Activated CD4-positive, alpha-beta T cell treated with anti-CD3 and anti-CD28 coated beads, Interleukin-2, amount 10 ng/mL, durations not matched to agents 24 days and 14 days (primary cell): ENCODE measurements around the gene NRG3. TPM values are rescaled to one million over a fixed set of nuclear protein-coding genes. Genes with fewer than 3 reads are reported as not detected.
"Not testable (repeated sequence)": the region's sequence is repeated elsewhere in the genome, so short reads cannot be mapped to it uniquely, and the experiment has no call there.

Experiments used
- DNase-seq: peaks from one replicate; pipeline ENCODE4 v3.0.0; 2022
- H3K27ac Mint-ChIP-seq: one replicate; pipeline ENCODE4 v1.8.0; 2022; ENCODE audit warnings: mild to moderate bottlenecking, mixed read lengths
- H3K27me3 Mint-ChIP-seq: one replicate; pipeline ENCODE4 v1.8.0; 2022; ENCODE audit warnings: mixed read lengths
- H3K36me3 Mint-ChIP-seq: one replicate; pipeline ENCODE4 v1.8.0; 2022; ENCODE audit warnings: low read depth, mild to moderate bottlenecking, mixed read lengths
- H3K4me1 Mint-ChIP-seq: one replicate; pipeline ENCODE4 v1.8.0; 2021; ENCODE audit warnings: mixed read lengths
- H3K4me3 Mint-ChIP-seq: one replicate; pipeline ENCODE4 v1.8.0; 2022; ENCODE audit warnings: mild to moderate bottlenecking, moderate library complexity, mixed read lengths
- H3K9me3 Mint-ChIP-seq: one replicate; pipeline ENCODE4 v1.8.0; 2021; ENCODE audit warnings: mixed read lengths
- intact Hi-C: fragments of 100-400 bp; cut with micrococcal nuclease; formaldehyde crosslinking; loops from one replicate; pipeline ENCODE4 v1.15.1; 2023
- total RNA-seq: library from RNA; stranded (reverse); gene quantifications from 2 replicates; pipeline ENCODE4 v1.2.3, GENCODE V29; 2022

Gene NRG3
- total RNA-seq, 1 donor from 2014 or later, result not detected

GRCh38 chr10:82982110-82982608, 1107.2 kb downstream of the NRG3 start:
- intact Hi-C loops, result no loop called here
- Mint-ChIP-seq H3K9me3 (no peaks in the 10 kb centered on the region), H3K27ac (no peak overlapping the region), H3K36me3 (no peaks in the 10 kb centered on the region), H3K27me3 (no peaks in the 10 kb centered on the region), H3K4me1 (no peaks in the 10 kb centered on the region), H3K4me3 (no peak overlapping the region)
- DNase-seq, result no peak

GRCh38 chr10:82986216-82986615, 1111.2 kb downstream of the NRG3 start:
- intact Hi-C loops, result no loop called here
- H3K4me1 Mint-ChIP-seq, result no peaks in the 10 kb centered on the region
- no peak for DNase-seq
- no peaks in the 10 kb centered on the region for H3K36me3 Mint-ChIP-seq
- no peak overlapping the region for H3K4me3 Mint-ChIP-seq
- no peaks in the 10 kb centered on the region for H3K27me3 Mint-ChIP-seq
- no peak overlapping the region for H3K27ac Mint-ChIP-seq
- H3K9me3 Mint-ChIP-seq, result no peaks in the 10 kb centered on the region

- H3K9me3 Mint-ChIP-seq, H3K27ac Mint-ChIP-seq, DNase-seq, H3K27me3 Mint-ChIP-seq, H3K36me3 Mint-ChIP-seq, H3K4me1 Mint-ChIP-seq, intact Hi-C loops, H3K4me3 Mint-ChIP-seq: not testable (repeated sequence)
Observed at GRCh38 chr10:83006479-83006878, 1131.5 kb downstream of the NRG3 start.

GRCh38 chr10:83007510-83007909, 1132.5 kb downstream of the NRG3 start:
- Mint-ChIP-seq H3K36me3 (no peaks in the 10 kb centered on the region), H3K27me3 (no peaks in the 10 kb centered on the region), H3K9me3 (no peaks in the 10 kb centered on the region), H3K27ac (no peak overlapping the region), H3K4me1 (no peaks in the 10 kb centered on the region), H3K4me3 (no peak overlapping the region)
- DNase-seq, result no peak
- intact Hi-C loops, result no loop called here

GRCh38 chr10:83012866-83013265, 1137.9 kb downstream of the NRG3 start:
- DNase-seq, result no peak
- intact Hi-C loops, result no loop called here
- no peaks in the 10 kb centered on the region for H3K36me3 Mint-ChIP-seq
- H3K27me3 Mint-ChIP-seq, result no peaks in the 10 kb centered on the region
- no peaks in the 10 kb centered on the region for H3K9me3 Mint-ChIP-seq
- H3K27ac Mint-ChIP-seq, result no peak overlapping the region
- no peak overlapping the region for H3K4me3 Mint-ChIP-seq
- no peaks in the 10 kb centered on the region for H3K4me1 Mint-ChIP-seq

GRCh38 chr10:83017076-83017867, 1142.3 kb downstream of the NRG3 start:
- H3K36me3 Mint-ChIP-seq, result no peaks in the 10 kb centered on the region
- H3K27ac Mint-ChIP-seq, result no peak overlapping the region
- no peaks in the 10 kb centered on the region for H3K27me3 Mint-ChIP-seq
- H3K4me1 Mint-ChIP-seq, result no peaks in the 10 kb centered on the region
- intact Hi-C loops, result no loop called here
- no peak for DNase-seq
- no peak overlapping the region for H3K4me3 Mint-ChIP-seq
- peaks cover 4% of the 10 kb centered on the region for H3K9me3 Mint-ChIP-seq

- Mint-ChIP-seq H3K4me1 (no peaks in the 10 kb centered on the region), H3K4me3 (no peak overlapping the region), H3K27me3 (no peaks in the 10 kb centered on the region), H3K27ac (no peak overlapping the region), H3K9me3 (peaks cover 8% of the 10 kb centered on the region), H3K36me3 (no peaks in the 10 kb centered on the region)
- intact Hi-C loops, result no loop called here
- DNase-seq, result no peak
Observed at GRCh38 chr10:83023662-83024061, 1148.7 kb downstream of the NRG3 start.
